Measurements from ENCODE around the gene STK24. TPM values are rescaled to one million over a fixed set of nuclear protein-coding genes. Genes with fewer than 3 reads are reported as not detected.
A peak's percentile ranks its signal among the peaks of the same experiment; 100 is the strongest.

Gene STK24
- total RNA-seq, 2 experiments from 2014 or later, result 60.4 to 88.7 TPM

GRCh38 chr13:98567140-98567539 lies 9.8 kb downstream of the STK24 start:
- H3K4me2 ChIP-seq (ENCODE audit: low read length), result peak overlapping the region; percentile 83
- H3K4me1 ChIP-seq (ENCODE audit: insufficient read depth, low read length, poor library complexity, severe bottlenecking), result peaks cover 90% of the 10 kb centered on the region
- TF ChIP-seq EZH2phosphoT487 (IDR thresholded peaks at IDR 0.05; ENCODE audit: borderline replicate concordance, low read depth, low read length) (no peak), CTCF (conservative IDR thresholded peaks at IDR 0.05; ENCODE audit: low read length) (no peak)
- no peak overlapping the region for H2AFZ ChIP-seq (ENCODE audit: low read length)
- peaks cover 19% of the 10 kb centered on the region for H4K20me1 ChIP-seq (ENCODE audit: insufficient read depth, low read length)
- ChIA-PET CTCF (ENCODE audit: unreplicated experiment) (no interaction called here), POLR2A (interaction anchor here (0.8 kb wide), 1 partner anchor 79 kb away, joined by 3 read pairs; no protein-coding TSS in a partner anchor)
- H3K27ac ChIP-seq (ENCODE audit: low read depth, low read length, poor library complexity, severe bottlenecking), result peak overlapping the region; percentile 76
- no peak for DNase-seq (ENCODE audit: low spot score)
- H3K4me3 ChIP-seq (ENCODE audit: low read depth, low read length, poor library complexity, severe bottlenecking), result peak overlapping the region; percentile 55
- no peaks in the 10 kb centered on the region for H3K9me2 ChIP-seq (ENCODE audit: insufficient read depth, low read length)
- H3K36me3 ChIP-seq (ENCODE audit: insufficient read depth, low read length), result peaks cover 20% of the 10 kb centered on the region
- no TSS peak for BruUV-seq (replicated peaks)
- H3K79me2 ChIP-seq (ENCODE audit: insufficient read depth, low read depth, low read length), result peaks cover 98% of the 10 kb centered on the region
- intact Hi-C loops (cut with micrococcal nuclease; ENCODE audit: unreplicated experiment), result no loop called here
- peaks cover 10% of the 10 kb centered on the region; the same call in 1 of the 2 replicates for H3K9me3 ChIP-seq (ENCODE audit: low read length)

GRCh38 chr13:98565726-98566565 lies 11.0 kb downstream of the STK24 start:
- Histone ChIP-seq H3K9me3 (ENCODE audit: low read length) (peaks cover 10% of the 10 kb centered on the region; the same call in 1 of the 2 replicates), H3K27ac (ENCODE audit: low read depth, low read length, poor library complexity, severe bottlenecking) (peak overlapping the region; percentile 76), H3K4me3 (ENCODE audit: low read depth, low read length, poor library complexity, severe bottlenecking) (peak overlapping the region; percentile 55), H3K9me2 (ENCODE audit: insufficient read depth, low read length) (no peaks in the 10 kb centered on the region), H3K4me2 (ENCODE audit: low read length) (peak overlapping the region; percentile 83), H3K36me3 (ENCODE audit: insufficient read depth, low read length) (peaks cover 22% of the 10 kb centered on the region), H2AFZ (ENCODE audit: low read length) (no peak overlapping the region), H3K4me1 (ENCODE audit: insufficient read depth, low read length, poor library complexity, severe bottlenecking) (peaks cover 87% of the 10 kb centered on the region), H4K20me1 (ENCODE audit: insufficient read depth, low read length) (peaks cover 21% of the 10 kb centered on the region), H3K79me2 (ENCODE audit: insufficient read depth, low read depth, low read length) (peaks cover 100% of the 10 kb centered on the region)
- intact Hi-C loops (cut with micrococcal nuclease; ENCODE audit: unreplicated experiment), result no loop called here
- CTCF ChIA-PET (ENCODE audit: unreplicated experiment), result no interaction called here
- TF ChIP-seq EZH2phosphoT487 (IDR thresholded peaks at IDR 0.05; ENCODE audit: borderline replicate concordance, low read depth, low read length) (no peak), CTCF (conservative IDR thresholded peaks at IDR 0.05; ENCODE audit: low read length) (no peak)
- DNase-seq (ENCODE audit: low spot score), result peak; percentile 19
- POLR2A ChIA-PET, result interaction anchor here (0.6 to 1.2 kb wide), 4 partner anchors 9 to 1406 kb away, joined by 3 to 4 read pairs (median 4); no protein-coding TSS in a partner anchor
- no TSS peak for BruUV-seq (replicated peaks)

GRCh38 chr13:98564204-98564603 lies 12.7 kb downstream of the STK24 start:
- Histone ChIP-seq H3K4me2 (ENCODE audit: low read length) (peak overlapping the region; percentile 76), H3K9me3 (ENCODE audit: low read length) (peaks cover 7% of the 10 kb centered on the region; the same call in 1 of the 2 replicates), H2AFZ (ENCODE audit: low read length) (no peak overlapping the region), H4K20me1 (ENCODE audit: insufficient read depth, low read length) (peaks cover 21% of the 10 kb centered on the region), H3K4me1 (ENCODE audit: insufficient read depth, low read length, poor library complexity, severe bottlenecking) (peaks cover 70% of the 10 kb centered on the region), H3K36me3 (ENCODE audit: insufficient read depth, low read length) (peaks cover 18% of the 10 kb centered on the region), H3K4me3 (ENCODE audit: low read depth, low read length, poor library complexity, severe bottlenecking) (peak overlapping the region; percentile 60), H3K27ac (ENCODE audit: low read depth, low read length, poor library complexity, severe bottlenecking) (peak overlapping the region; percentile 61), H3K79me2 (ENCODE audit: insufficient read depth, low read depth, low read length) (peaks cover 100% of the 10 kb centered on the region), H3K9me2 (ENCODE audit: insufficient read depth, low read length) (no peaks in the 10 kb centered on the region)
- intact Hi-C loops (cut with micrococcal nuclease; ENCODE audit: unreplicated experiment), result no loop called here
- POLR2A ChIA-PET, result interaction anchor here (2.1 kb wide), 1 partner anchor 8 kb away, joined by 6 read pairs; no protein-coding TSS in a partner anchor
- CTCF ChIA-PET (ENCODE audit: unreplicated experiment), result no interaction called here
- no TSS peak for BruUV-seq (replicated peaks)
- no peak for DNase-seq (ENCODE audit: low spot score)
- TF ChIP-seq CTCF (conservative IDR thresholded peaks at IDR 0.05; ENCODE audit: low read length) (no peak), EZH2phosphoT487 (IDR thresholded peaks at IDR 0.05; ENCODE audit: borderline replicate concordance, low read depth, low read length) (no peak)

Measured in OCI-LY7 (cell line).